ENCODE measurements around the gene C10orf67. TPM values are rescaled to one million over a fixed set of nuclear protein-coding genes. Genes with fewer than 3 reads are reported as not detected.

The C10orf67 gene
- polyA plus RNA-seq, 1 donor from 2014 or later = 0.48 TPM

GRCh38 chr10:23171232-23171876, 173.2 kb downstream of the C10orf67 start:
- no peaks in the 10 kb centered on the region for H3K9me2 ChIP-seq (ENCODE audit: insufficient read depth, low read length)
- no peak overlapping the region for H3K27ac ChIP-seq (ENCODE audit: low read length)
- no peaks in the 10 kb centered on the region for H3K79me2 ChIP-seq (replicated peaks; ENCODE audit: insufficient read depth, low read length)
- no peak overlapping the region for H2AFZ ChIP-seq (ENCODE audit: low read depth, low read length)
- no peaks in the 10 kb centered on the region for H3K9me3 ChIP-seq (ENCODE audit: low read length)
- no peaks in the 10 kb centered on the region for H3K36me3 ChIP-seq (ENCODE audit: insufficient read depth, low read length)
- H4K20me1 ChIP-seq (ENCODE audit: insufficient read depth) = no peaks in the 10 kb centered on the region
- H3K4me2 ChIP-seq (ENCODE audit: low read length) = no peak overlapping the region
- no peak for TF ChIP-seq CTCF (IDR thresholded peaks at IDR 0.05; ENCODE audit: poor library complexity, severe bottlenecking)
- TF ChIP-seq REST (IDR thresholded peaks at IDR 0.05; ENCODE audit: borderline replicate concordance) = peak; percentile 77
- H3K4me3 ChIP-seq (ENCODE audit: low read length) = no peak overlapping the region
- H3K27me3 ChIP-seq (ENCODE audit: insufficient read depth, low read depth, low read length) = peaks cover 93% of the 10 kb centered on the region
- H3F3A ChIP-seq (ENCODE audit: insufficient read depth, low read length, poor library complexity, severe bottlenecking) = no peaks in the 10 kb centered on the region
- no peak overlapping the region for H3K9ac ChIP-seq (ENCODE audit: low read length)

- no peak overlapping the region for H3K9ac ChIP-seq (ENCODE audit: low read length)
- no peaks in the 10 kb centered on the region for H3K36me3 ChIP-seq (ENCODE audit: insufficient read depth, low read length)
- no peaks in the 10 kb centered on the region for H3K9me2 ChIP-seq (ENCODE audit: insufficient read depth, low read length)
- no peaks in the 10 kb centered on the region for H3K9me3 ChIP-seq (ENCODE audit: low read length)
- H3K4me3 ChIP-seq (ENCODE audit: low read length) = peak overlapping the region; percentile 53
- TF ChIP-seq CTCF (IDR thresholded peaks at IDR 0.05; ENCODE audit: poor library complexity, severe bottlenecking) = peak; percentile 95
- TF ChIP-seq RAD21 (conservative IDR thresholded peaks at IDR 0.05) = peak; percentile 94
- no peak for TF ChIP-seq POLR2AphosphoS5 (IDR thresholded peaks at IDR 0.05)
- peak; percentile 91 for TF ChIP-seq SMC3 (conservative IDR thresholded peaks at IDR 0.05; ENCODE audit: poor library complexity)
- TF ChIP-seq EZH2 (IDR thresholded peaks at IDR 0.05; ENCODE audit: borderline replicate concordance, insufficient read depth, low read length, poor library complexity, severe bottlenecking) = no peak
- H3K27me3 ChIP-seq (ENCODE audit: insufficient read depth, low read depth, low read length) = peaks cover 3% of the 10 kb centered on the region
- peak overlapping the region; percentile 66 for H3K4me2 ChIP-seq (ENCODE audit: low read length)
- no peak overlapping the region for H2AFZ ChIP-seq (ENCODE audit: low read depth, low read length)
- H3F3A ChIP-seq (ENCODE audit: insufficient read depth, low read length, poor library complexity, severe bottlenecking) = no peaks in the 10 kb centered on the region
- no peak overlapping the region for H3K27ac ChIP-seq (ENCODE audit: low read length)
- H4K20me1 ChIP-seq (ENCODE audit: insufficient read depth) = no peaks in the 10 kb centered on the region
- no peaks in the 10 kb centered on the region for H3K79me2 ChIP-seq (replicated peaks; ENCODE audit: insufficient read depth, low read length)
Observed at GRCh38 chr10:23158370-23158769, 186.2 kb downstream of the C10orf67 start.
